RWPE1 (cell line): ENCODE measurements around the gene INHBB.
"Not testable (repeated sequence)": the region's sequence is repeated elsewhere in the genome, so short reads cannot be mapped to it uniquely, and the experiment has no call there.

Experiments
- CTCF ChIA-PET: fragments of 350-600 bp; sonication (Branson Sonifier 250); formaldehyde crosslinking; extraction: SDS; loops from one replicate; lab custom pipeline; 2021; lab: Yijun Ruan, JAX
- POLR2A ChIA-PET: fragments of 400-600 bp; formaldehyde crosslinking; extraction: SDS; loops from one replicate; lab custom pipeline; 2020; ENCODE audit warnings: antibody characterized with exemption; ENCODE audit not compliant: low non-redundant PET; lab: Yijun Ruan, JAX
- DNase-seq: peaks from one replicate; pipeline ENCODE4 v3.0.0; 2012; ENCODE audit warnings: low spot score
- H3K27ac ChIP-seq: fragments of 450-650 bp; 2 replicates; pipeline ENCODE4 v1.5.1; 2017
- CTCF ChIP-seq: fragments of 450-650 bp; conservative IDR thresholded peaks from 2 replicates; pipeline ENCODE4 v1.5.1; 2017; ENCODE audit warnings: low read depth, mild to moderate bottlenecking

Gene INHBB

GRCh38 chr2:120310136-120310535 is 35.8 kb upstream of the INHBB start:
- TF ChIP-seq CTCF: no peak
- POLR2A ChIA-PET: no interaction called here
- H3K27ac ChIP-seq: no peak overlapping the region
- no peak for DNase-seq
- CTCF ChIA-PET: no interaction called here

- POLR2A ChIA-PET, DNase-seq, H3K27ac ChIP-seq: not testable (repeated sequence)
- CTCF ChIA-PET: interaction anchor here (0.6 to 1.1 kb wide), 2 partner anchors 9 to 370 kb away, joined by 3 to 5 read pairs; no protein-coding TSS in a partner anchor
These were observed 35.1 kb upstream of the INHBB start for GRCh38 chr2:120310841-120311240.

GRCh38 chr2:120312076-120312475 is 33.9 kb upstream of the INHBB start:
- H3K27ac ChIP-seq: no peak overlapping the region
- ChIA-PET CTCF (interaction anchor here (0.7 to 1.9 kb wide), 5 partner anchors 9 to 647 kb away, joined by 3 to 8 read pairs (median 5); no protein-coding TSS in a partner anchor), POLR2A (no interaction called here)
- TF ChIP-seq CTCF: no peak
- DNase-seq: no peak

- TF ChIP-seq CTCF: peak; percentile 97
- peak; percentile 65 for DNase-seq
- ChIA-PET CTCF (interaction anchor here (0.6 to 1.9 kb wide), 24 partner anchors 10 to 1140 kb away, joined by 3 to 7 read pairs (median 3); no protein-coding TSS in a partner anchor), POLR2A (interaction anchor here (0.5 kb wide), 1 partner anchor 82 kb away, joined by 3 read pairs; no protein-coding TSS in a partner anchor)
- no peak overlapping the region for H3K27ac ChIP-seq
These were observed 32.9 kb upstream of the INHBB start for GRCh38 chr2:120312860-120313694.

GRCh38 chr2:120313695-120314615 is 32.0 kb upstream of the INHBB start:
- ChIA-PET CTCF (interaction anchor here (0.6 to 1.9 kb wide), 19 partner anchors 11 to 1140 kb away, joined by 3 to 7 read pairs (median 4); no protein-coding TSS in a partner anchor), POLR2A (interaction anchor here (0.5 kb wide), 1 partner anchor 82 kb away, joined by 3 read pairs; no protein-coding TSS in a partner anchor)
- TF ChIP-seq CTCF: no peak
- no peak for DNase-seq
- no peak overlapping the region for H3K27ac ChIP-seq

GRCh38 chr2:120314690-120315366 is 31.1 kb upstream of the INHBB start:
- CTCF ChIA-PET: interaction anchor here (0.5 to 0.6 kb wide), 2 partner anchors 61 to 205 kb away, joined by 3 to 5 read pairs; no protein-coding TSS in a partner anchor
- TF ChIP-seq CTCF: no peak
- no peak for DNase-seq

More at GRCh38 chr2:120314690-120315366, 31.1 kb upstream of the INHBB start:
- H3K27ac ChIP-seq: no peak overlapping the region
- POLR2A ChIA-PET: no interaction called here
